HepG2 (cell line): Measurements from ENCODE around the gene PRTN3. TPM values are rescaled to one million over a fixed set of nuclear protein-coding genes. Genes with fewer than 3 reads are reported as not detected.

Experiments used
- ATAC-seq: fragments of 200-7000 bp; cut with Tn5 transposase; 3 replicates; pipeline ENCODE4 v1.9.1; 2020; ENCODE audit warnings: mild to moderate bottlenecking, moderate library complexity
- BruUV-seq: library from RNA; stranded (reverse); fragments of 400-500 nt; replicated peaks from 2 replicates; lab custom pipeline; 2021; lab: Mats Ljungman, UMichigan
- CTCF ChIA-PET: fragments of 300-600 bp; formaldehyde crosslinking; extraction: SDS; loops from one replicate; lab custom pipeline; 2021; ENCODE audit warnings: low total read pairs, inconsistent platforms, low intra/inter-chr PET ratio; lab: Yijun Ruan, JAX
- POLR2A ChIA-PET: fragments of 350-600 bp; sonication (Branson Sonifier 250); formaldehyde crosslinking; loops from one replicate; lab custom pipeline; 2020; ENCODE audit warnings: antibody characterized with exemption, inconsistent platforms; lab: Yijun Ruan, JAX
- DNase-seq: peaks from one replicate; pipeline ENCODE4 v3.0.0-alpha.2; 2015; ENCODE audit warnings: low spot score
- FAIRE-seq: peaks from 3 replicates; lab custom pipeline; 2011; peaks lifted over from hg19 to GRCh38; lab: Jason Lieb, UNC
- H2AFZ ChIP-seq: one replicate; pipeline ENCODE4 v1.6.1; 2011; ENCODE audit warnings: low read length, inconsistent platforms
- H3K27ac ChIP-seq: fragments of 300-600 bp; 3 replicates; pipeline ENCODE4 v1.8.0; 2011; ENCODE audit warnings: mixed run types, mild to moderate bottlenecking, mixed read lengths, low read length, inconsistent platforms; ENCODE audit not compliant: insufficient read depth; ENCODE audit errors: extremely low read length
- H3K27me3 ChIP-seq, 2 experiments: fragments of 200-600 bp in 1 of 2; 2 replicates in 1 of 2; 3 replicates in 1 of 2; pipeline versions ENCODE4 v1.6.0 to v1.8.0; 2011; ENCODE audit warnings: low read length in 2 of 2, mild to moderate bottlenecking in 2 of 2, moderate library complexity in 2 of 2, inconsistent platforms in 1 of 2; ENCODE audit not compliant: insufficient read depth in 2 of 2, control insufficient read depth in 1 of 2
- H3K36me3 ChIP-seq, 2 experiments: fragments of 200-600 bp in 1 of 2; replicated peaks in 1 of 2; 2 replicates in 1 of 2; 3 replicates in 1 of 2; pipeline versions ENCODE4 v1.5.1 to v1.8.0; 2011; ENCODE audit warnings: low read length in 2 of 2, inconsistent platforms in 1 of 2; ENCODE audit not compliant: insufficient read depth in 2 of 2, control insufficient read depth in 1 of 2
- H3K4me1 ChIP-seq: 2 replicates; pipeline ENCODE4 v1.5.1; 2012; ENCODE audit warnings: low read length, inconsistent platforms; ENCODE audit not compliant: insufficient read depth
- H3K4me2 ChIP-seq: 2 replicates; pipeline ENCODE4 v1.6.0; 2011; ENCODE audit warnings: low read depth, low read length, inconsistent platforms
- H3K4me3 ChIP-seq, 3 experiments: fragments of 200-600 bp in 1 of 3; sonication (generic), shearing (Covaris generic) in 1 of 3; replicated peaks in 1 of 3; 2 replicates each; pipeline ENCODE4 v1.5.1; 2011 to 2016; ENCODE audit warnings: low read length in 3 of 3, inconsistent platforms in 2 of 3, low read depth in 2 of 3, mild to moderate bottlenecking in 2 of 3, control low read depth in 1 of 3, mixed read lengths in 1 of 3; ENCODE audit not compliant: insufficient read depth in 1 of 3
- H3K79me2 ChIP-seq: one replicate; pipeline ENCODE4 v1.6.1; 2011; ENCODE audit warnings: low read length, inconsistent platforms; ENCODE audit not compliant: insufficient read depth
- H3K9ac ChIP-seq: 2 replicates; pipeline ENCODE4 v1.6.0; 2011; ENCODE audit warnings: mild to moderate bottlenecking, low read depth, low read length, inconsistent platforms; ENCODE audit not compliant: insufficient read depth
- H3K9me3 ChIP-seq: 2 replicates; pipeline ENCODE4 v1.5.1; 2012; ENCODE audit warnings: mild to moderate bottlenecking, low read length
- H4K20me1 ChIP-seq: 2 replicates; pipeline ENCODE4 v1.6.0; 2011; ENCODE audit warnings: inconsistent platforms, mild to moderate bottlenecking, low read length, moderate library complexity; ENCODE audit not compliant: insufficient read depth
- FIP1L1 ChIP-seq: fragments of 200-400 bp; formaldehyde crosslinking; IDR thresholded peaks from 2 replicates; pipeline ENCODE4 v1.6.1; 2018; ENCODE audit warnings: low read depth, mild to moderate bottlenecking, low read length, moderate library complexity, borderline replicate concordance; ENCODE audit not compliant: insufficient read depth
- HOXA9 ChIP-seq: sonication (generic); formaldehyde crosslinking; IDR thresholded peaks from 2 replicates; pipeline ENCODE4 v1.8.1; 2022; ENCODE audit warnings: missing genetic modification reagents, mild to moderate bottlenecking, moderate library complexity, borderline replicate concordance
- MAFG ChIP-seq: sonication (generic); formaldehyde crosslinking; IDR thresholded peaks from 2 replicates; pipeline ENCODE4 v1.5.1; 2020; ENCODE audit warnings: mild to moderate bottlenecking, missing genetic modification reagents
- NFE2 ChIP-seq: sonication (generic); formaldehyde crosslinking; IDR thresholded peaks from 2 replicates; pipeline ENCODE4 v1.4.0; 2020; ENCODE audit warnings: missing genetic modification reagents
- SIX1 ChIP-seq: sonication (generic); formaldehyde crosslinking; IDR thresholded peaks from 2 replicates; pipeline ENCODE4 v1.4.0; 2020; ENCODE audit warnings: missing genetic modification reagents, borderline replicate concordance
- SIX4 ChIP-seq: sonication (generic); formaldehyde crosslinking; IDR thresholded peaks from 2 replicates; pipeline ENCODE4 v1.4.0; 2020; ENCODE audit warnings: missing genetic modification reagents
- SRSF4 ChIP-seq: fragments of 200-400 bp; formaldehyde crosslinking; IDR thresholded peaks from one replicate; pipeline ENCODE4 v1.6.1; 2018; ENCODE audit warnings: mild to moderate bottlenecking, low read depth, low read length, moderate library complexity; ENCODE audit not compliant: poor library complexity, severe bottlenecking
- ZFP90 ChIP-seq: sonication (generic); formaldehyde crosslinking; IDR thresholded peaks from 2 replicates; pipeline ENCODE4 v1.8.0; 2022; ENCODE audit warnings: missing genetic modification reagents, mild to moderate bottlenecking, inconsistent platforms, borderline replicate concordance
- ZNF317 ChIP-seq: sonication (generic); formaldehyde crosslinking; IDR thresholded peaks from 2 replicates; pipeline ENCODE4 v1.5.0; 2020; ENCODE audit warnings: mild to moderate bottlenecking, missing genetic modification reagents
- ZNF451 ChIP-seq: sonication (generic); formaldehyde crosslinking; IDR thresholded peaks from 2 replicates; pipeline ENCODE4 v1.5.0; 2020; ENCODE audit warnings: mild to moderate bottlenecking, missing genetic modification reagents
- ZNF501 ChIP-seq: sonication (generic); formaldehyde crosslinking; IDR thresholded peaks from 2 replicates; pipeline ENCODE4 v1.5.1; 2020; ENCODE audit warnings: mild to moderate bottlenecking, moderate library complexity, missing genetic modification reagents
- ZNF672 ChIP-seq: sonication (generic); formaldehyde crosslinking; IDR thresholded peaks from 2 replicates; pipeline ENCODE4 v1.8.1; 2022; ENCODE audit warnings: missing genetic modification reagents
- ZNF678 ChIP-seq: sonication (generic); formaldehyde crosslinking; IDR thresholded peaks from 2 replicates; pipeline ENCODE4 v1.4.0; 2020; ENCODE audit warnings: mild to moderate bottlenecking, missing genetic modification reagents
- WGBS: methylation state at CpG from one replicate; pipeline ENCODE4 v1.1.6; 2017; ENCODE audit warnings: low lambda C conversion rate; 5-methylcytosine and 5-hydroxymethylcytosine counted together
- in situ Hi-C: cut with HindIII; loops from 2 replicates; pipeline ENCODE4 v1.10.0; 2017; ENCODE audit warnings: low pct_unique_long_range_greater_than_20kb; ENCODE audit not compliant: extremely low pct_ligation_motif_present
- intact Hi-C: fragments of 100-400 bp; cut with micrococcal nuclease; formaldehyde crosslinking; loops from one replicate; pipeline ENCODE4 v1.10.0; 2022; ENCODE audit not compliant: unreplicated experiment
- polyA plus RNA-seq, 8 experiments: library from polyadenylated mRNA; depleted of rRNA in 3 of 8; stranded (reverse) in 7 of 8; unstranded in 1 of 8; fragments of >200 nt; fragmentation: Illumina TruSeq in 4 of 8; extraction: Trizol in 4 of 8; gene quantifications; 2 replicates each; pipeline versions ENCODE4 v1.2.1 to v1.2.3, GENCODE V29; 2011 to 2016; ENCODE audit warnings: low read depth in 4 of 8, missing spikeins in 1 of 8, mixed read lengths in 1 of 8; ENCODE audit not compliant: insufficient read depth in 1 of 8
- total RNA-seq, 5 experiments: library from RNA; depleted of rRNA; stranded (reverse); fragments of >200 nt; fragmentation: Illumina TruSeq; extraction: Trizol; gene quantifications; 2 replicates each; pipeline ENCODE4 v1.2.3, GENCODE V29; 2016; ENCODE audit warnings: low read depth in 1 of 5
- TF ChIP-seq, protein P1 (sequence below): sonication (generic); formaldehyde crosslinking; conservative IDR thresholded peaks from 2 replicates; pipeline ENCODE4 v1.4.0; 2020; ENCODE audit warnings: missing genetic modification reagents
- TF ChIP-seq, protein P2 (sequence below): sonication (generic); formaldehyde crosslinking; IDR thresholded peaks from 2 replicates; pipeline ENCODE4 v1.8.0; 2023; ENCODE audit warnings: mild to moderate bottlenecking, missing genetic modification reagents

PRTN3 gene
- total and polyA plus RNA-seq, 2 of the 13 experiments (the other 11 are each of a cell fraction or from before 2014, with no cell fraction given), result not detected

DNA sequence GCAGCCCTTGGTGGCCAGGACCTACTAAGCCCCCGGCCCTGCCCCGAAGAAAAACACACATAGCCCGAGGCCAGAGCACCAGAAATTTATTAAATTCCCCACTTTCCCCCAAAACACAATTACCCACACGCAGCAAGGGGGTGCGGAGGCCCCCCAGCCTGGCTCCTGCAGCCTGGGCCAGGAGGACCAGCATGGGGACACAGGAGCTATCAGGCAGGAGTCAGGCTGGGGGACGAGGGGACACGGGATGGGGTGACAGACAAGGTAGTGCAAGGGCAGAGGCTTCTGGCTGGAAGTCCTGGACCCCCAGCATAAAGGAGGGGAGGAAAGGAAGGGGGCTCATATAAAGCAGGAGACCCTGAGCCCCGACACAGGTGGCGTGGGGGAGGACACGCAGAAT is 55.6 kb downstream of the PRTN3 start:
- Histone ChIP-seq H3K9me3 (no peaks in the 10 kb centered on the region), H4K20me1 (no peaks in the 10 kb centered on the region), H3K27ac (no peak overlapping the region), H3K4me3 (no peak overlapping the region), H3K9ac (no peak overlapping the region)
- DNase-seq, result no peak
- POLR2A ChIA-PET, result interaction anchor here (1.1 kb wide), 1 partner anchor 144 kb away, joined by 3 read pairs; no protein-coding TSS in a partner anchor
- 93% methylated on average over 9 of the region's 10 CpGs for WGBS
- no peak for TF ChIP-seq SIX1
- no peak for TF ChIP-seq NFE2 (CRISPR knock-in tag)
- no peak for TF ChIP-seq MAFG
- TF ChIP-seq HOXA9, result no peak
- TF ChIP-seq ZFP90 (CRISPR knock-in tag), result no peak
- TF ChIP-seq ZNF672 (CRISPR knock-in tag), result no peak
- TF ChIP-seq ZNF678 (CRISPR knock-in tag), result no peak
- TF ChIP-seq SRSF4, result no peak
- TF ChIP-seq ZNF317, result no peak
- TF ChIP-seq, protein P1, sequence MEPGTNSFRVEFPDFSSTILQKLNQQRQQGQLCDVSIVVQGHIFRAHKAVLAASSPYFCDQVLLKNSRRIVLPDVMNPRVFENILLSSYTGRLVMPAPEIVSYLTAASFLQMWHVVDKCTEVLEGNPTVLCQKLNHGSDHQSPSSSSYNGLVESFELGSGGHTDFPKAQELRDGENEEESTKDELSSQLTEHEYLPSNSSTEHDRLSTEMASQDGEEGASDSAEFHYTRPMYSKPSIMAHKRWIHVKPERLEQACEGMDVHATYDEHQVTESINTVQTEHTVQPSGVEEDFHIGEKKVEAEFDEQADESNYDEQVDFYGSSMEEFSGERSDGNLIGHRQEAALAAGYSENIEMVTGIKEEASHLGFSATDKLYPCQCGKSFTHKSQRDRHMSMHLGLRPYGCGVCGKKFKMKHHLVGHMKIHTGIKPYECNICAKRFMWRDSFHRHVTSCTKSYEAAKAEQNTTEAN, result no peak
- no peak for TF ChIP-seq FIP1L1
- TF ChIP-seq ZNF501 (CRISPR knock-in tag), result no peak
- TF ChIP-seq SIX4, result no peak
- no peak for TF ChIP-seq ZNF451 (CRISPR knock-in tag)
- TF ChIP-seq, protein P2, sequence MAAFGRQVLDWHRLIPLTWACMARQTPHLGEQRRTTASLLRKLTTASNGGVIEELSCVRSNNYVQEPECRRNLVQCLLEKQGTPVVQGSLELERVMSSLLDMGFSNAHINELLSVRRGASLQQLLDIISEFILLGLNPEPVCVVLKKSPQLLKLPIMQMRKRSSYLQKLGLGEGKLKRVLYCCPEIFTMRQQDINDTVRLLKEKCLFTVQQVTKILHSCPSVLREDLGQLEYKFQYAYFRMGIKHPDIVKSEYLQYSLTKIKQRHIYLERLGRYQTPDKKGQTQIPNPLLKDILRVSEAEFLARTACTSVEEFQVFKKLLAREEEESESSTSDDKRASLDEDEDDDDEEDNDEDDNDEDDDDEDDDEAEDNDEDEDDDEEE (CRISPR knock-in tag), result no peak
- TF ChIP-seq, all 625 proteins: peak for 0
- Histone ChIP-seq H3K79me2 (peaks cover 6% of the 10 kb centered on the region), H3K4me2 (no peak overlapping the region), H2AFZ (no peak overlapping the region), H3K27me3 (no peaks in the 10 kb centered on the region), H3K36me3 (peaks cover 4 to 15% of the 10 kb centered on the region in 2 experiments; a peak in 4 of 5 replicates), H3K4me1 (no peaks in the 10 kb centered on the region)
- in situ Hi-C loops (no loop called here), intact Hi-C loops (no loop called here)
- CTCF ChIA-PET, result no interaction called here
- BruUV-seq, result no TSS peak
- ATAC-seq (no peak), FAIRE-seq (no peak)
